ENCODE measurements around the gene RAD23B. TPM values are rescaled to one million over a fixed set of nuclear protein-coding genes. Genes with fewer than 3 reads are reported as not detected.

Gene RAD23B
- total and polyA plus RNA-seq, 2 of the 13 experiments (the other 11 are each of a cell fraction or from before 2014, with no cell fraction given), result 133 to 156 TPM

- FAIRE-seq, result no peak
- Histone ChIP-seq H3K27ac (ENCODE audit: extremely low read length, insufficient read depth, low read length) (no peak overlapping the region), H3K4me3 (replicated peaks in 1 of 3; ENCODE audit: insufficient read depth in 1 of 3, low read depth in 2 of 3, low read length in 3 of 3) (no peak overlapping the region), H3K4me1 (ENCODE audit: insufficient read depth, low read length) (peaks cover 98% of the 10 kb centered on the region), H4K20me1 (ENCODE audit: insufficient read depth, low read length) (peaks cover 99% of the 10 kb centered on the region), H3K9ac (ENCODE audit: insufficient read depth, low read depth, low read length) (no peak overlapping the region), H2AFZ (ENCODE audit: low read length) (no peak overlapping the region), H3K36me3 (replicated peaks in 1 of 2; ENCODE audit: control insufficient read depth in 1 of 2, insufficient read depth in 2 of 2, low read length in 2 of 2) (no peaks in the 10 kb centered on the region; a peak in 1 of 5 replicates), H3K4me2 (ENCODE audit: low read depth, low read length) (no peak overlapping the region), H3K9me3 (ENCODE audit: low read length) (no peaks in the 10 kb centered on the region), H3K27me3 (ENCODE audit: control insufficient read depth in 1 of 2, insufficient read depth in 2 of 2, low read length in 2 of 2) (no peaks in the 10 kb centered on the region), H3K79me2 (ENCODE audit: insufficient read depth, low read length) (peaks cover 100% of the 10 kb centered on the region)
- no peak for DNase-seq (ENCODE audit: low spot score)
- ATAC-seq, result no peak
- intact Hi-C loops (cut with micrococcal nuclease; ENCODE audit: unreplicated experiment) (no loop called here), in situ Hi-C loops (cut with HindIII; ENCODE audit: extremely low pct_ligation_motif_present, low pct_unique_long_range_greater_than_20kb) (no loop called here)
- POLR2A ChIA-PET, result no interaction called here
- 88% methylated on average over 7 of the region's 7 CpGs for WGBS (ENCODE audit: low lambda C conversion rate)
- CTCF ChIA-PET (ENCODE audit: low intra/inter-chr PET ratio, low total read pairs), result no interaction called here
- BruUV-seq (replicated peaks), result no TSS peak
- TF ChIP-seq MAFF (IDR thresholded peaks at IDR 0.05; ENCODE audit: low read depth, low read length), result peak; percentile 42; the same call in 1 of the 2 replicates
- no peak for TF ChIP-seq ZNF770 (CRISPR knock-in tag; IDR thresholded peaks at IDR 0.05)
- TF ChIP-seq MAFK (conservative IDR thresholded peaks at IDR 0.05 in 1 of 2, IDR thresholded peaks at IDR 0.05 in 1 of 2; ENCODE audit: low read length in 2 of 2), result peak; percentile 57 to 61; a peak in 3 of 4 replicates
These were observed 7.5 kb downstream of the RAD23B start for GRCh38 chr9:107290619-107291018.

GRCh38 chr9:107292821-107293542 is 9.9 kb downstream of the RAD23B start:
- DNase-seq (ENCODE audit: low spot score), result no peak
- H3K9ac ChIP-seq (ENCODE audit: insufficient read depth, low read depth, low read length), result no peak overlapping the region
- H3K4me1 ChIP-seq (ENCODE audit: insufficient read depth, low read length), result peaks cover 87% of the 10 kb centered on the region
- intact Hi-C loops (cut with micrococcal nuclease; ENCODE audit: unreplicated experiment) (no loop called here), in situ Hi-C loops (cut with HindIII; ENCODE audit: extremely low pct_ligation_motif_present, low pct_unique_long_range_greater_than_20kb) (no loop called here)
- H3K4me3 ChIP-seq (replicated peaks in 1 of 3; ENCODE audit: insufficient read depth in 1 of 3, low read depth in 2 of 3, low read length in 3 of 3), result no peak overlapping the region
- no peaks in the 10 kb centered on the region for H3K27me3 ChIP-seq (ENCODE audit: control insufficient read depth in 1 of 2, insufficient read depth in 2 of 2, low read length in 2 of 2)
- ATAC-seq, result no peak
- peaks cover 0 to 4% of the 10 kb centered on the region in 2 experiments; a peak in 1 of 5 replicates for H3K36me3 ChIP-seq (replicated peaks in 1 of 2; ENCODE audit: control insufficient read depth in 1 of 2, insufficient read depth in 2 of 2, low read length in 2 of 2)
- H2AFZ ChIP-seq (ENCODE audit: low read length), result no peak overlapping the region
- no peak overlapping the region for H3K27ac ChIP-seq (ENCODE audit: extremely low read length, insufficient read depth, low read length)
- no peaks in the 10 kb centered on the region for H3K9me3 ChIP-seq (ENCODE audit: low read length)
- ChIA-PET CTCF (ENCODE audit: low intra/inter-chr PET ratio, low total read pairs) (no interaction called here), POLR2A (interaction anchor here (1.7 kb wide), 1 partner anchor 9 kb away, joined by 3 read pairs; no protein-coding TSS in a partner anchor)
- no peak overlapping the region for H3K4me2 ChIP-seq (ENCODE audit: low read depth, low read length)
- no TSS peak for BruUV-seq (replicated peaks)
- peaks cover 100% of the 10 kb centered on the region for H3K79me2 ChIP-seq (ENCODE audit: insufficient read depth, low read length)
- no peak for FAIRE-seq
- WGBS (ENCODE audit: low lambda C conversion rate), result 86% methylated on average over 1 of the region's 1 CpG
- peaks cover 97% of the 10 kb centered on the region for H4K20me1 ChIP-seq (ENCODE audit: insufficient read depth, low read length)
- TF ChIP-seq ZNF446 (CRISPR knock-in tag; IDR thresholded peaks at IDR 0.05), result no peak
- TF ChIP-seq HDAC2 (CRISPR knock-in tag; IDR thresholded peaks at IDR 0.05), result no peak
- no peak for TF ChIP-seq ZBED4 (CRISPR knock-in tag; IDR thresholded peaks at IDR 0.05; ENCODE audit: borderline replicate concordance)
- no peak for TF ChIP-seq ZNF496 (CRISPR knock-in tag; IDR thresholded peaks at IDR 0.05; ENCODE audit: insufficient replicate concordance)
- TF ChIP-seq CENPBD1 (CRISPR knock-in tag; IDR thresholded peaks at IDR 0.05; ENCODE audit: borderline replicate concordance, low read depth), result no peak

Data from HepG2 (cell line).